ENCODE results near the gene ELMO1. TPM values are rescaled to one million over a fixed set of nuclear protein-coding genes. Genes with fewer than 3 reads are reported as not detected.
A peak's percentile ranks its signal among the peaks of the same experiment; 100 is the strongest.

The ELMO1 gene
- total and polyA plus RNA-seq, 2 of the 13 experiments (the other 11 are each of a cell fraction or from before 2014, with no cell fraction given), result 0.11 to 0.17 TPM

- TF ChIP-seq CTCF (CRISPR knock-in tag; IDR thresholded peaks at IDR 0.05) (no peak), HHEX (CRISPR knock-in tag; IDR thresholded peaks at IDR 0.05) (peak; percentile 81), ZNF687 (CRISPR knock-in tag; IDR thresholded peaks at IDR 0.05) (no peak), NR2C2 (CRISPR knock-in tag; IDR thresholded peaks at IDR 0.05; ENCODE audit: borderline replicate concordance) (peak; percentile 39), RERE (CRISPR knock-in tag; IDR thresholded peaks at IDR 0.05; ENCODE audit: low read depth) (peak; percentile 72; the same call in 1 of the 2 replicates), GLMP (CRISPR knock-in tag; IDR thresholded peaks at IDR 0.05; ENCODE audit: borderline replicate concordance) (no peak), ZNF468 (CRISPR knock-in tag; IDR thresholded peaks at IDR 0.05) (no peak), RFXAP (CRISPR knock-in tag; IDR thresholded peaks at IDR 0.05; ENCODE audit: borderline replicate concordance) (no peak), GLI4 (CRISPR knock-in tag; IDR thresholded peaks at IDR 0.05; ENCODE audit: borderline replicate concordance) (no peak), DMAP1 (CRISPR knock-in tag; IDR thresholded peaks at IDR 0.05) (no peak), ATF2 (CRISPR knock-in tag; IDR thresholded peaks at IDR 0.05) (0 out of 2 replicates have a peak, but pooled peaks have one; percentile 65), HDAC6 (IDR thresholded peaks at IDR 0.05; ENCODE audit: low read depth, low read length) (no peak), ZNF639 (CRISPR knock-in tag; conservative IDR thresholded peaks at IDR 0.05) (no peak), NR2F2 (IDR thresholded peaks at IDR 0.05; ENCODE audit: borderline replicate concordance, low read depth) (peak; percentile 93)
These were observed 476.5 kb downstream of the ELMO1 start (continued) for GRCh38 chr7:36972140-36972518.

Data from HepG2 (cell line).